H1 (cell line): ENCODE measurements around the gene ARHGEF18.

Source experiments
- CBX5 ChIP-seq: fragments of 300-800, 300-1000 bp; sonication (generic); IDR thresholded peaks from 2 replicates; pipeline ENCODE4 v1.7.1; 2016; ENCODE audit warnings: antibody characterized with exemption, low read length, low read depth
- CTCF ChIP-seq, 3 experiments: IDR thresholded peaks; 1 replicate in 2 of 3; 2 replicates in 1 of 3; pipeline versions ENCODE4 v1.5.1 to v1.6.1; 2011; ENCODE audit warnings: low read length in 3 of 3, mild to moderate bottlenecking in 3 of 3, inconsistent platforms in 2 of 3, low read depth in 1 of 3, moderate library complexity in 1 of 3; ENCODE audit not compliant: insufficient read depth in 1 of 3; ENCODE audit errors: control extremely low read depth in 1 of 3
- EGR1 ChIP-seq: IDR thresholded peaks from 2 replicates; pipeline ENCODE4 v1.6.1; 2011; ENCODE audit warnings: low read depth, low read length, borderline replicate concordance
- EZH2 ChIP-seq: fragments of 200-600 bp; sonication (generic); IDR thresholded peaks from 2 replicates; pipeline ENCODE4 v1.7.1; 2012; ENCODE audit warnings: low read depth, mild to moderate bottlenecking, moderate library complexity, low read length, inconsistent platforms; ENCODE audit not compliant: severe bottlenecking
- GABPA ChIP-seq: IDR thresholded peaks from 2 replicates; pipeline ENCODE4 v1.6.1; 2011; ENCODE audit warnings: mild to moderate bottlenecking, low read length, moderate library complexity, borderline replicate concordance; ENCODE audit not compliant: insufficient read depth
- HDAC6 ChIP-seq: IDR thresholded peaks from one replicate; pipeline ENCODE4 v1.7.1; 2012; ENCODE audit warnings: low read depth, mild to moderate bottlenecking, inconsistent platforms, low read length, moderate library complexity
- KDM1A ChIP-seq: fragments of 200-600, 300-600 bp; sonication (generic); IDR thresholded peaks from 2 replicates; pipeline ENCODE4 v1.7.1; 2016; ENCODE audit warnings: mild to moderate bottlenecking, low read length, borderline replicate concordance
- POLR2AphosphoS5 ChIP-seq: IDR thresholded peaks from 2 replicates; pipeline ENCODE4 v1.6.1; 2011; ENCODE audit warnings: low read depth, low read length
- SIX5 ChIP-seq: IDR thresholded peaks from 2 replicates; pipeline ENCODE4 v1.6.1; 2011; ENCODE audit warnings: mild to moderate bottlenecking, low read depth, low read length
- SP1 ChIP-seq: IDR thresholded peaks from 2 replicates; pipeline ENCODE4 v1.6.1; 2011; ENCODE audit warnings: low read depth, low read length
- SRF ChIP-seq: IDR thresholded peaks from 2 replicates; pipeline ENCODE4 v1.6.1; 2011; ENCODE audit warnings: mild to moderate bottlenecking, low read depth, low read length, moderate library complexity
- TAF1 ChIP-seq: IDR thresholded peaks from 2 replicates; pipeline ENCODE4 v1.6.1; 2011; ENCODE audit warnings: mild to moderate bottlenecking, low read depth, low read length
- TF ChIP-seq, protein P1 (sequence below): IDR thresholded peaks from 2 replicates; pipeline ENCODE4 v1.6.1; 2012; ENCODE audit warnings: inconsistent platforms

DNA sequence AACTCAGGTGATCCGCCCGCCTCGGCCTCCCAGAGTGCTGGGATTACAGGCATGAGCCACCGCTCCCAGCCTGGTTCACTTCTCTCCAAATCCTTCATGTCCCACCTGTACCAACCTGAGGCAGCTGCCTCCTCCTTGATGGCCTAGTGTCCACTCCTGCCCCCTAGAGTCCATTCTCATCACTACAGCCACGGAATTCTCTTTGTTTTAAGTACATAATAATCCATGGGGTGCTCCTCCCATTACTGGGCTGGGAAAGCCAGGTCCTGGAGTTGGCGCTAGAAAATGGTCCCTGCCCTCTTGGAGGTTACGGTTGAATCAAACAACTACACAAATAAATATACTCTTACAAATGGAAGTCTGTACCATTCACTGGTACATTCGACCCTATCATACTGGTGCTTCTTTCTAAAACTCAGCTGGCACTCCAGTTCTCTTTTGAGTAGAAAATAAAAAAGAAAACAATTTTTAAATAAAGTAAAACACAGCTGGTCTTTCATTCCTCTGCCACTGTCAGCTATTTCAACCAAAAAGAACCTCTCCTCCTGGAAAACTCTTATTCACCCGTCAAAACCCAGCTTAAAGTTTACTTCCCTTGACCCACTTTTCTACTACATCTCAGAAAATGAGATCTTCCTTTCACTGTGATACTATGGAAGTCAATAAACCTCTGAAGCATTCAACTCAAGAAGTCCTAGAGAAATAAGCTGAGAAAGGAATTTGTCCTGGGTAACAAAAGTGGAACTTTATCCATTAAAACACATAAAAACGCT is 22.4 kb upstream of the ARHGEF18 start:
- TF ChIP-seq CTCF (IDR thresholded peaks at IDR 0.05; ENCODE audit: control extremely low read depth in 1 of 3, insufficient read depth in 1 of 3, low read depth in 1 of 3, low read length in 3 of 3): peak; percentile 67 to 78 (median 72)
- TF ChIP-seq, protein P1, sequence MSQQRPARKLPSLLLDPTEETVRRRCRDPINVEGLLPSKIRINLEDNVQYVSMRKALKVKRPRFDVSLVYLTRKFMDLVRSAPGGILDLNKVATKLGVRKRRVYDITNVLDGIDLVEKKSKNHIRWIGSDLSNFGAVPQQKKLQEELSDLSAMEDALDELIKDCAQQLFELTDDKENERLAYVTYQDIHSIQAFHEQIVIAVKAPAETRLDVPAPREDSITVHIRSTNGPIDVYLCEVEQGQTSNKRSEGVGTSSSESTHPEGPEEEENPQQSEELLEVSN: no peak
- no peak for TF ChIP-seq TAF1
- TF ChIP-seq SP1: no peak
- no peak for TF ChIP-seq SRF
- no peak for TF ChIP-seq CBX5
- no peak for TF ChIP-seq POLR2AphosphoS5
- TF ChIP-seq HDAC6: no peak
- no peak for TF ChIP-seq EGR1
- TF ChIP-seq SIX5: no peak
- TF ChIP-seq KDM1A: no peak
- no peak for TF ChIP-seq GABPA
- TF ChIP-seq EZH2: no peak
